ENCODE results near the gene TP53I13.
A peak's percentile ranks its signal among the peaks of the same experiment; 100 is the strongest.

TP53I13 gene

DNA sequence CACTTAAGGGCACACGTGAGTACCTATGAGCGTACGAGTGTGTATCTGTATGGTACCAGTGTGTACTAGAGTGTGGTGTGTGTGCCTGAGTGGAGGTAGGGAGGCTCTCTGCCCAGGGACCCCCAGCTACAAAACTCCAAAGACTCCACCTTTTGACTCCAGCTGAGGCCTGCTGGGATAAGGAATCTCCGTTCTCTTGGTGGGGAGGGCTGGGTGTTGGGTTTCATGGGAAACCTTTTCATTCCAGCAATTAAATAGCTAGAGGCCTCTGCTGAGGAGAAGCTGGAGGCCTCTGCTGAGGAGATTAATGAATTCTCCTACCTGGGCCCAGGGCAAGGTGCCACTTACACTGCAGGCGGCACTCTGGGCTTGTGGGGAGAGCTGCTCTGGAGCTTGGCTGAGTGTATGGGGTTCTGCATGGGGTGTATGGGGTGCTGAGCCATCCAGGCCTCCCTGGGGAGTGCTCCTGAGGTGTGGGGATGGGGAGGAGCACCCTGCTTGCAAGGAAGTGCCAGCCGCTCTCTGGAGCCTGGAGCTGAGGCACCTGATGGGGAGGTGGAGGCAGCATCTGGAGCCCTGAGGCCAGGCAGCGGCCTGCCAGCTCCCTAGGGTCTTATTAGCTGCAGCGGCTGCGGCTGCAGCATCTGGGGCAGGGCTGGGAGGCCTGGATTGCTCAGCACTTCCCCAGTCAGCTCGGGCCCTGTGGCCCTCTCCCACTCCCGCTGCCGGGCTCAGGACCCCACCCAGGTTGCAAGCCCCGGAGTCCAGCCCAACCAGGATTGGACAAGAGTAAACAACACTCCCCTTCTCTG is 29.1 kb downstream of the TP53I13 start (continued):
- TF ChIP-seq, protein P1, sequence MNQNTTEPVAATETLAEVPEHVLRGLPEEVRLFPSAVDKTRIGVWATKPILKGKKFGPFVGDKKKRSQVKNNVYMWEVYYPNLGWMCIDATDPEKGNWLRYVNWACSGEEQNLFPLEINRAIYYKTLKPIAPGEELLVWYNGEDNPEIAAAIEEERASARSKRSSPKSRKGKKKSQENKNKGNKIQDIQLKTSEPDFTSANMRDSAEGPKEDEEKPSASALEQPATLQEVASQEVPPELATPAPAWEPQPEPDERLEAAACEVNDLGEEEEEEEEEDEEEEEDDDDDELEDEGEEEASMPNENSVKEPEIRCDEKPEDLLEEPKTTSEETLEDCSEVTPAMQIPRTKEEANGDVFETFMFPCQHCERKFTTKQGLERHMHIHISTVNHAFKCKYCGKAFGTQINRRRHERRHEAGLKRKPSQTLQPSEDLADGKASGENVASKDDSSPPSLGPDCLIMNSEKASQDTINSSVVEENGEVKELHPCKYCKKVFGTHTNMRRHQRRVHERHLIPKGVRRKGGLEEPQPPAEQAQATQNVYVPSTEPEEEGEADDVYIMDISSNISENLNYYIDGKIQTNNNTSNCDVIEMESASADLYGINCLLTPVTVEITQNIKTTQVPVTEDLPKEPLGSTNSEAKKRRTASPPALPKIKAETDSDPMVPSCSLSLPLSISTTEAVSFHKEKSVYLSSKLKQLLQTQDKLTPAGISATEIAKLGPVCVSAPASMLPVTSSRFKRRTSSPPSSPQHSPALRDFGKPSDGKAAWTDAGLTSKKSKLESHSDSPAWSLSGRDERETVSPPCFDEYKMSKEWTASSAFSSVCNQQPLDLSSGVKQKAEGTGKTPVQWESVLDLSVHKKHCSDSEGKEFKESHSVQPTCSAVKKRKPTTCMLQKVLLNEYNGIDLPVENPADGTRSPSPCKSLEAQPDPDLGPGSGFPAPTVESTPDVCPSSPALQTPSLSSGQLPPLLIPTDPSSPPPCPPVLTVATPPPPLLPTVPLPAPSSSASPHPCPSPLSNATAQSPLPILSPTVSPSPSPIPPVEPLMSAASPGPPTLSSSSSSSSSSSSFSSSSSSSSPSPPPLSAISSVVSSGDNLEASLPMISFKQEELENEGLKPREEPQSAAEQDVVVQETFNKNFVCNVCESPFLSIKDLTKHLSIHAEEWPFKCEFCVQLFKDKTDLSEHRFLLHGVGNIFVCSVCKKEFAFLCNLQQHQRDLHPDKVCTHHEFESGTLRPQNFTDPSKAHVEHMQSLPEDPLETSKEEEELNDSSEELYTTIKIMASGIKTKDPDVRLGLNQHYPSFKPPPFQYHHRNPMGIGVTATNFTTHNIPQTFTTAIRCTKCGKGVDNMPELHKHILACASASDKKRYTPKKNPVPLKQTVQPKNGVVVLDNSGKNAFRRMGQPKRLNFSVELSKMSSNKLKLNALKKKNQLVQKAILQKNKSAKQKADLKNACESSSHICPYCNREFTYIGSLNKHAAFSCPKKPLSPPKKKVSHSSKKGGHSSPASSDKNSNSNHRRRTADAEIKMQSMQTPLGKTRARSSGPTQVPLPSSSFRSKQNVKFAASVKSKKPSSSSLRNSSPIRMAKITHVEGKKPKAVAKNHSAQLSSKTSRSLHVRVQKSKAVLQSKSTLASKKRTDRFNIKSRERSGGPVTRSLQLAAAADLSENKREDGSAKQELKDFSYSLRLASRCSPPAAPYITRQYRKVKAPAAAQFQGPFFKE (tag by site-specific recombination; IDR thresholded peaks at IDR 0.05; ENCODE audit: borderline replicate concordance): no peak
- TF ChIP-seq KLF16 (tag by site-specific recombination; IDR thresholded peaks at IDR 0.05) (no peak), ZNF629 (tag by site-specific recombination; IDR thresholded peaks at IDR 0.05) (no peak), ZNF521 (tag by site-specific recombination; IDR thresholded peaks at IDR 0.05) (no peak), ZNF2 (tag by site-specific recombination; IDR thresholded peaks at IDR 0.05) (no peak), ZEB2 (tag by site-specific recombination; IDR thresholded peaks at IDR 0.05) (peak; percentile 45; the same call in 1 of the 2 replicates), ZNF664 (tag by site-specific recombination; IDR thresholded peaks at IDR 0.05) (no peak), ZNF211 (tag by site-specific recombination; IDR thresholded peaks at IDR 0.05; ENCODE audit: low read depth) (no peak), ZNF266 (tag by site-specific recombination; IDR thresholded peaks at IDR 0.05; ENCODE audit: low read depth) (no peak), ZNF830 (tag by site-specific recombination; IDR thresholded peaks at IDR 0.05; ENCODE audit: low read depth) (no peak), ZNF423 (tag by site-specific recombination; IDR thresholded peaks at IDR 0.05) (peak; percentile 85), ZNF184 (tag by site-specific recombination; IDR thresholded peaks at IDR 0.05) (no peak), ZFP41 (tag by site-specific recombination; IDR thresholded peaks at IDR 0.05; ENCODE audit: borderline replicate concordance) (no peak), ZNF426 (tag by site-specific recombination; IDR thresholded peaks at IDR 0.05) (no peak), ZNF302 (tag by site-specific recombination; IDR thresholded peaks at IDR 0.05; ENCODE audit: low read depth) (no peak), ZNF529 (tag by site-specific recombination; IDR thresholded peaks at IDR 0.05; ENCODE audit: insufficient replicate concordance) (no peak), ZSCAN23 (tag by site-specific recombination; IDR thresholded peaks at IDR 0.05) (no peak), WT1 (tag by site-specific recombination; IDR thresholded peaks at IDR 0.05) (no peak; the same call in 1 of the 2 replicates), ZNF610 (tag by site-specific recombination; IDR thresholded peaks at IDR 0.05; ENCODE audit: borderline replicate concordance) (peak; percentile 57; the same call in 1 of the 2 replicates)
- TF ChIP-seq, protein P2, sequence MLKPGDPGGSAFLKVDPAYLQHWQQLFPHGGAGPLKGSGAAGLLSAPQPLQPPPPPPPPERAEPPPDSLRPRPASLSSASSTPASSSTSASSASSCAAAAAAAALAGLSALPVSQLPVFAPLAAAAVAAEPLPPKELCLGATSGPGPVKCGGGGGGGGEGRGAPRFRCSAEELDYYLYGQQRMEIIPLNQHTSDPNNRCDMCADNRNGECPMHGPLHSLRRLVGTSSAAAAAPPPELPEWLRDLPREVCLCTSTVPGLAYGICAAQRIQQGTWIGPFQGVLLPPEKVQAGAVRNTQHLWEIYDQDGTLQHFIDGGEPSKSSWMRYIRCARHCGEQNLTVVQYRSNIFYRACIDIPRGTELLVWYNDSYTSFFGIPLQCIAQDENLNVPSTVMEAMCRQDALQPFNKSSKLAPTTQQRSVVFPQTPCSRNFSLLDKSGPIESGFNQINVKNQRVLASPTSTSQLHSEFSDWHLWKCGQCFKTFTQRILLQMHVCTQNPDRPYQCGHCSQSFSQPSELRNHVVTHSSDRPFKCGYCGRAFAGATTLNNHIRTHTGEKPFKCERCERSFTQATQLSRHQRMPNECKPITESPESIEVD (tag by site-specific recombination; IDR thresholded peaks at IDR 0.05): 0 out of 2 replicates have a peak, but pooled peaks have one; percentile 11
- TF ChIP-seq, protein P3, sequence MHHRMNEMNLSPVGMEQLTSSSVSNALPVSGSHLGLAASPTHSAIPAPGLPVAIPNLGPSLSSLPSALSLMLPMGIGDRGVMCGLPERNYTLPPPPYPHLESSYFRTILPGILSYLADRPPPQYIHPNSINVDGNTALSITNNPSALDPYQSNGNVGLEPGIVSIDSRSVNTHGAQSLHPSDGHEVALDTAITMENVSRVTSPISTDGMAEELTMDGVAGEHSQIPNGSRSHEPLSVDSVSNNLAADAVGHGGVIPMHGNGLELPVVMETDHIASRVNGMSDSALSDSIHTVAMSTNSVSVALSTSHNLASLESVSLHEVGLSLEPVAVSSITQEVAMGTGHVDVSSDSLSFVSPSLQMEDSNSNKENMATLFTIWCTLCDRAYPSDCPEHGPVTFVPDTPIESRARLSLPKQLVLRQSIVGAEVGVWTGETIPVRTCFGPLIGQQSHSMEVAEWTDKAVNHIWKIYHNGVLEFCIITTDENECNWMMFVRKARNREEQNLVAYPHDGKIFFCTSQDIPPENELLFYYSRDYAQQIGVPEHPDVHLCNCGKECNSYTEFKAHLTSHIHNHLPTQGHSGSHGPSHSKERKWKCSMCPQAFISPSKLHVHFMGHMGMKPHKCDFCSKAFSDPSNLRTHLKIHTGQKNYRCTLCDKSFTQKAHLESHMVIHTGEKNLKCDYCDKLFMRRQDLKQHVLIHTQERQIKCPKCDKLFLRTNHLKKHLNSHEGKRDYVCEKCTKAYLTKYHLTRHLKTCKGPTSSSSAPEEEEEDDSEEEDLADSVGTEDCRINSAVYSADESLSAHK (tag by site-specific recombination; IDR thresholded peaks at IDR 0.05): no peak
- TF ChIP-seq, protein P4, sequence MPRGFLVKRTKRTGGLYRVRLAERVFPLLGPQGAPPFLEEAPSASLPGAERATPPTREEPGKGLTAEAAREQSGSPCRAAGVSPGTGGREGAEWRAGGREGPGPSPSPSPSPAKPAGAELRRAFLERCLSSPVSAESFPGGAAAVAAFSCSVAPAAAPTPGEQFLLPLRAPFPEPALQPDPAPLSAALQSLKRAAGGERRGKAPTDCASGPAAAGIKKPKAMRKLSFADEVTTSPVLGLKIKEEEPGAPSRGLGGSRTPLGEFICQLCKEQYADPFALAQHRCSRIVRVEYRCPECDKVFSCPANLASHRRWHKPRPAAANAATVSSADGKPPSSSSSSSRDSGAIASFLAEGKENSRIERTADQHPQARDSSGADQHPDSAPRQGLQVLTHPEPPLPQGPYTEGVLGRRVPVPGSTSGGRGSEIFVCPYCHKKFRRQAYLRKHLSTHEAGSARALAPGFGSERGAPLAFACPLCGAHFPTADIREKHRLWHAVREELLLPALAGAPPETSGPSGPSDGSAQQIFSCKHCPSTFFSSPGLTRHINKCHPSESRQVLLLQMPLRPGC (tag by site-specific recombination; IDR thresholded peaks at IDR 0.05): no peak
- TF ChIP-seq, protein P5, sequence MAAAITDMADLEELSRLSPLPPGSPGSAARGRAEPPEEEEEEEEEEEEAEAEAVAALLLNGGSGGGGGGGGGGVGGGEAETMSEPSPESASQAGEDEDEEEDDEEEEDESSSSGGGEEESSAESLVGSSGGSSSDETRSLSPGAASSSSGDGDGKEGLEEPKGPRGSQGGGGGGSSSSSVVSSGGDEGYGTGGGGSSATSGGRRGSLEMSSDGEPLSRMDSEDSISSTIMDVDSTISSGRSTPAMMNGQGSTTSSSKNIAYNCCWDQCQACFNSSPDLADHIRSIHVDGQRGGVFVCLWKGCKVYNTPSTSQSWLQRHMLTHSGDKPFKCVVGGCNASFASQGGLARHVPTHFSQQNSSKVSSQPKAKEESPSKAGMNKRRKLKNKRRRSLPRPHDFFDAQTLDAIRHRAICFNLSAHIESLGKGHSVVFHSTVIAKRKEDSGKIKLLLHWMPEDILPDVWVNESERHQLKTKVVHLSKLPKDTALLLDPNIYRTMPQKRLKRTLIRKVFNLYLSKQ (tag by site-specific recombination; IDR thresholded peaks at IDR 0.05; ENCODE audit: borderline replicate concordance): no peak
- TF ChIP-seq, protein P6, sequence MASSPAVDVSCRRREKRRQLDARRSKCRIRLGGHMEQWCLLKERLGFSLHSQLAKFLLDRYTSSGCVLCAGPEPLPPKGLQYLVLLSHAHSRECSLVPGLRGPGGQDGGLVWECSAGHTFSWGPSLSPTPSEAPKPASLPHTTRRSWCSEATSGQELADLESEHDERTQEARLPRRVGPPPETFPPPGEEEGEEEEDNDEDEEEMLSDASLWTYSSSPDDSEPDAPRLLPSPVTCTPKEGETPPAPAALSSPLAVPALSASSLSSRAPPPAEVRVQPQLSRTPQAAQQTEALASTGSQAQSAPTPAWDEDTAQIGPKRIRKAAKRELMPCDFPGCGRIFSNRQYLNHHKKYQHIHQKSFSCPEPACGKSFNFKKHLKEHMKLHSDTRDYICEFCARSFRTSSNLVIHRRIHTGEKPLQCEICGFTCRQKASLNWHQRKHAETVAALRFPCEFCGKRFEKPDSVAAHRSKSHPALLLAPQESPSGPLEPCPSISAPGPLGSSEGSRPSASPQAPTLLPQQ (tag by site-specific recombination; IDR thresholded peaks at IDR 0.05): no peak

Data from HEK293 (cell line).